ENCODE results near the gene GNB3. TPM values are rescaled to one million over a fixed set of nuclear protein-coding genes. Genes with fewer than 3 reads are reported as not detected.

GNB3 gene
- total and polyA plus RNA-seq, 8 donors = 0.89 to 12.6 (median 1.8) TPM

- peak; percentile 9 to 54 (median 24) for ATAC-seq
- intact Hi-C loops (cut with DNase I) = loop anchor here in 1 of 3 donors (10.0 kb wide), 1 partner anchor 93 kb away; no protein-coding TSS in a partner anchor
- no peaks in the 10 kb centered on the region for H3K9me3 ChIP-seq
- H3K27ac ChIP-seq = peak within 1 kb of the TSS; percentile 49 to 62 (median 58)
- H3K36me3 ChIP-seq = no peaks in the 10 kb centered on the region
- FAIRE-seq = no peak
- 1% methylated on average over 56 to 59 of the region's 60 CpGs for WGBS, 2 donors
- DNase-seq = peak in 3 of 6 donors; percentile 50 to 75 (median 56)
- peak within 1 kb of the TSS; percentile 74 to 86 (median 84) for H3K4me3 ChIP-seq
- peaks cover 0 to 4% (median 0%) of the 10 kb centered on the region in 3 donors for H3K4me1 ChIP-seq
- no peak for TF ChIP-seq CTCF (IDR thresholded peaks at IDR 0.05)
- H3K27me3 ChIP-seq = no peaks in the 10 kb centered on the region
Observed at GRCh38 chr12:6827982-6828780, 12.5 kb upstream of the GNB3 start, which contains the start of gene P3H3. TSS of gene P3H3 (plus strand) at chr12:6828407. CDS start at chr12:6828441, 34 bp downstream.

- Histone ChIP-seq H3K4me3 (peak overlapping the region; percentile 74 to 86 (median 84)), H3K4me1 (peaks cover 0 to 4% (median 0%) of the 10 kb centered on the region in 3 donors), H3K27me3 (no peaks in the 10 kb centered on the region), H3K27ac (peak overlapping the region; percentile 49 to 62 (median 58)), H3K9me3 (no peaks in the 10 kb centered on the region), H3K36me3 (no peaks in the 10 kb centered on the region)
- 0 to 1% methylated on average over 58 to 71 of the region's 71 CpGs for WGBS, 2 donors
- DNase-seq (peak; percentile 47 to 85 (median 64)), FAIRE-seq (no peak), ATAC-seq (peak; percentile 70 to 74 (median 72))
- no peak for TF ChIP-seq CTCF (IDR thresholded peaks at IDR 0.05)
- intact Hi-C loops (cut with DNase I) = loop anchor here in 1 of 3 donors (10.0 kb wide), 1 partner anchor 94 kb away; no protein-coding TSS in a partner anchor
Observed at GRCh38 chr12:6828781-6829535, 11.8 kb upstream of the GNB3 start.

GRCh38 chr12:6829536-6830220 is 11.0 kb upstream of the GNB3 start:
- Histone ChIP-seq H3K4me3 (peak overlapping the region; percentile 74 to 86 (median 84)), H3K4me1 (peaks cover 0 to 4% (median 0%) of the 10 kb centered on the region in 3 donors), H3K36me3 (no peaks in the 10 kb centered on the region), H3K27ac (peak overlapping the region in 3 of 4 donors; percentile 57 to 62 (median 58)), H3K27me3 (no peaks in the 10 kb centered on the region), H3K9me3 (no peaks in the 10 kb centered on the region)
- peak in 2 of 6 donors; percentile 51 to 63 for DNase-seq
- intact Hi-C loops (cut with DNase I) = loop anchor here in 1 of 3 donors (10.0 kb wide), 1 partner anchor 95 kb away; no protein-coding TSS in a partner anchor
- no peak for TF ChIP-seq CTCF (IDR thresholded peaks at IDR 0.05)
- 25 to 30% methylated on average over 19 of the region's 19 CpGs for WGBS, 2 donors
- peak; percentile 34 to 43 (median 38) for ATAC-seq
- no peak for FAIRE-seq

GRCh38 chr12:6830286-6830890 is 10.3 kb upstream of the GNB3 start:
- no peaks in the 10 kb centered on the region for H3K9me3 ChIP-seq
- H3K27me3 ChIP-seq = no peaks in the 10 kb centered on the region
- no peak overlapping the region for H3K27ac ChIP-seq
- no peak for TF ChIP-seq CTCF (IDR thresholded peaks at IDR 0.05)
- H3K36me3 ChIP-seq = no peaks in the 10 kb centered on the region
- FAIRE-seq (no peak), ATAC-seq (no peak), DNase-seq (peak in 1 of 6 donors; percentile 71)
- intact Hi-C loops (cut with DNase I) = no loop called here
- H3K4me3 ChIP-seq = no peak overlapping the region
- peaks cover 0 to 4% (median 0%) of the 10 kb centered on the region in 3 donors for H3K4me1 ChIP-seq
- WGBS, 2 donors = 92 to 94% methylated on average over 11 of the region's 11 CpGs

Measured in pancreas (tissue), 10 donors.